GM21526 (cell line): Measurements from ENCODE around the gene SLC26A9.

Experiments used
- ATAC-seq: cut with Tn5 transposase; IDR thresholded peaks from one replicate; pipeline ENCODE4 v1.9.1; 2021; ENCODE audit warnings: moderate library complexity; ENCODE audit not compliant: unreplicated experiment, low FRiP score

SLC26A9 gene

DNA sequence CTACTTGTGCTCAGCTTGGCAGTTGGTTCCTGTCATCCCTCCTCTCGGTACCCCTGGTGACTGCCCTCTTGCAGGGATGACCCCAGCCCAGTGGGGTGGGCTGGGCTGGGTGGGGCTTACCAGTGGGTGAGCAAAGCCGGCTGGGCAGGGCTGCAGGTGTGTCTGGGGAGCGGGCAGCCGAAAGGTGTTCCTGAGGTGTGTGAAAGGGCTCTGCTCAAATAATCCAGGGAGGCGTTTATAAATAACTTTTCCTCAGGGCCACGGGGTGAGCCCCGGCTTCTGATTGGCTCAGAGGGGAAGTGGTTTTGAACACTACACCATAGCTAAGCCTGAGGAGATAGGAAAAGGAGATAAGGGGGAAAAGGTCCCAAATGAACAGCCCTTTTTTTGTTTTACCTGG lies at the start of gene SLC26A9:
Gene SLC26A9 (minus strand): TSS at position 212 of the 400 bp plus-strand sequence. CDS start 7,636 bp downstream, outside the sequence.
- ATAC-seq = no peak

- ATAC-seq = no peak
Measured at GRCh38 chr1:205992218-205992882, 49.1 kb upstream of the SLC26A9 start.

GRCh38 chr1:205991237-205991636 lies 48.0 kb upstream of the SLC26A9 start:
- ATAC-seq = no peak

DNA sequence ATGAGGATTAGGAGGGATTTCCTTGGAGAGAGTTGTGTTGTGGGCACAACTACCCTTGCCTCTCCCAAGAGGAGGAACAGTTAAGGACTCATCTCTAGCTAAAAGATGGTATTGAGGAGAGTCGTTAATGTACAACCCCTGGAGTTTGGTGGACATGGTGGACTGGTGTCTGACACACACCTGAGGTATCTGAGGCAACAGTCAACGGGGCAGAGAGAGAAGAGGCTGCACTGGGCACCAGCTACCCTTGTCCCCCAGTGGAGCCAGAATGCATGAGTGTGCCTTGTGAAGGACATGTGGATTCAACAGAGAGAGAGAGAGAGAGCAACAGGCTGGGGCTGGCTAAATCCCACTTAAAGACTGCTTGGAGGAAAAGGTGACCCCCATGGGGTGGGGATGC lies 47.0 kb upstream of the SLC26A9 start:
- no peak for ATAC-seq

GRCh38 chr1:205989786-205990185 lies 46.5 kb upstream of the SLC26A9 start:
- ATAC-seq = no peak

- ATAC-seq = no peak
Measured at GRCh38 chr1:205988585-205988995, 45.3 kb upstream of the SLC26A9 start.

GRCh38 chr1:205986861-205987260 lies 43.6 kb upstream of the SLC26A9 start:
- ATAC-seq = no peak

DNA sequence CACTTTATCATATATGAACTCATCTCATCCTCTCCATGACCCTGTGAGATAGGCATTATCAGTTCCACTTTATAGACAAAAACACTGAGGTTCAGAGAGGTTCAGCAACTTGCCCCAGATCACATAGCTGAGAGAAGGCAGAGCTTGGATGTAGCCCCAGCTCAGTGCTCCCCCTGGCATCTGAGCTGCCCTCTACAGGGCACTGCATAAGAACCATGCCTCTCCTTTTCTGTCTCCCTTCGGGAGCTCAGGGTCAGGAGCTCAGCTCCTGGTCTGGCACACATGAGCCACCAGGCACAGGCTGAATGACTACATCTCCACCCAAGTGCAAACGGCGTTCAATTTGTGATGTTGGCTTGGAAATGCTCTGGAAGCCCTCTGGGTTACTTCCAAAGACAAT lies 43.0 kb upstream of the SLC26A9 start:
- ATAC-seq = no peak

- no peak for ATAC-seq
Measured at GRCh38 chr1:205985330-205986005, 42.2 kb upstream of the SLC26A9 start.

DNA sequence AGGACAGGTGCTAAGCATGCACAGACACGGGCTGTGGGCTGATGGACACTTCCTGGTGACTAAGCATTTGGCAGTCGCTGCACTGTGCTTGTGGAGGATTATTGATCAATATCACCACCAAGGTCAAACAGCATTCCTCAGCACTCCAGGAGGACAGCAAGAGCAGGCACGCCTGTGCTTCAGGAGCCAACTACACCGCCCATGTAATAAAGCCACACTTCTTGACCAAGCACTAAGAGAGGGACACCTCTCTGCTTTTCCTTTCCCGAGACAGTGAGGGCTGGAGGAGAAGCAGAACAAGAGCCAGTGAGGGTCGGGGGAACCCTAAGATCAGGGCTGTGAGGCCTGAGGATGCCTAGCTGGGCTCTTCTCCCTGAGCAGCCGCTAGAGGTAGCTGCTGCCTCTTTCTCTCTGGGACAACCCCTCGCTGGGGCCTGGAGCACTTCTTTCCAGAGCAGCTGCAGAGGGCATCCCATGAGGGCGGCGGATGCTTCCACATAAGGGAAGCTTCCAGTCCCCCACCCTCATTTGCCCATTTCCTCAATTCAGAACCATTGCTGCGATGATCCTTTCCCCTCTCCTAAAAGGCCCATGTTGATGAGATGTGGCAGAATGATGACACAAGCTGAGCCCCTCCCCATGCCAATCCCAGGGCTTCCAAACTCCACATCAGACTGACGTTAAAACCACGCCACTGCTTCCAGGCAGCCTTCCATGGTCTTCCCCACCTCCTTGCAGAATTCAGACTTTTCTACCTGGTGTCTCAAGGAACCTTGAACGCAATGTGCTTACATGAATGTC lies 40.9 kb upstream of the SLC26A9 start:
- no peak for ATAC-seq

DNA sequence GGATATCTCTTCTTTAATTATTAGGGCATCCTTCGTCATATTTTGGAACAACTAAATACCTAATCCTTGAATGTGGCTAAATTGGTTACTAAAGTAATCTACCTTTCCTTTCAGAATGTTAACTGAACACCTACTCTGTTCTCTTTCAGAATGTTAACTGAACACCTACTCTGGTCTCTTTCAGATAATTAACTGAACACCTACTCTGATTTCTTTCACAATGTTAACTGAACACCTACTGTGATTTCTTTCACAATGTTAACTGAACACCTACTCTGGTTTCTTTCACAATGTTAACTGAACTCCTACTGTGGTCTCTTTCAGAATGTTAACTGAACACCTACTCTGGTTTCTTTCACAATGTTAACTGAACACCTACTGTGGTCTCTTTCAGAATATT lies 38.0 kb upstream of the SLC26A9 start:
- ATAC-seq = no peak

DNA sequence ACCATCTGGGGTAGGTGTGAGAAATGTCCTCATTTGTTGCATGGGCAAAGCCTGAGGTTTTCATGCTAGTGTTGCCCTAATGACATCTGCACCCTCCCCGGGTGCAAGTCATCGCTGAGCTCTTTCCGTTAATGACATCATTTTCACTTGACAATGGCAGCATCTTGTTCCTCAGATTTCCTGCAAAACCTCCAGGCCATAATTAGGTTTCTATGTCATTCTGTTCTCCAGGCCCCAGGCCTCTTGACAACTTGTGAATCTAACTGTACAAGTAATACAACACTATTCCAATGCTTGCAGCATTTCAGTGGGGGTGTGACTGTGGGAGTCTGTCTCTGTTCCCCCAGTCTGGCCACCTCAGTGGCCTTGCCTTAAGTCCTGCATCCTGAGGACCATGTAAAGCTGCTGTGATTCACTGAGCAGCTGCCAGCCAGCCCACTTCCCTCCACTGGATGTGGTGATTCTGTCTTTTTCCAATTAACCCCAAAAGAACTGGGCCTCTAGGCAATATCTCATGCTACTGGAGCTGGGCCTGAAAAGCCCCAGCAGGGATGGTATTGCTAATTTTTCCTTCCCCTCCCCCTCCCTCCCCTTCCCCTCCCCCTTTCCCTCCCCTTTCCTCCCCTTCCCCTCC lies 37.1 kb upstream of the SLC26A9 start:
- ATAC-seq = no peak

DNA sequence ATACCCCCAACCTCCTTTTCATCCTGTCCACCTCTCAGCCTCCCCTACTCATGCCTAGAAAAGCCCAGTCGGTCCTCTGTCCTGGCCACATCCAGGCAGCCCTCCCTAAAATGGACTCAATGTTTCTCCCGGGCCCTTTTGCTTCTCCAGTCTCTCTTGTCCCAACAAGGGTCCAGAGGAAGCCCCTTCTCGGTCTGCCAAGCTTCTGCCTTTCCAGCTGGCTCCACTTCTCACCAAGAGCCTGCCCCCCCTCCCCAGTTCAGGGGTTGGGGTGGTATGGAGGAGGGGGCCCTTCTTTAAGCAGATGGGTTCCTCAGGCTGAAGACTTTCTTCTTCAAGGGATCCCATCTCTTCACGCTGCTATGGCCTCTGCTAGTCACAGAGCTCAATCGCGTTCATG lies 36.0 kb upstream of the SLC26A9 start:
- no peak for ATAC-seq

GRCh38 chr1:205978676-205979075 lies 35.4 kb upstream of the SLC26A9 start:
- no peak for ATAC-seq

DNA sequence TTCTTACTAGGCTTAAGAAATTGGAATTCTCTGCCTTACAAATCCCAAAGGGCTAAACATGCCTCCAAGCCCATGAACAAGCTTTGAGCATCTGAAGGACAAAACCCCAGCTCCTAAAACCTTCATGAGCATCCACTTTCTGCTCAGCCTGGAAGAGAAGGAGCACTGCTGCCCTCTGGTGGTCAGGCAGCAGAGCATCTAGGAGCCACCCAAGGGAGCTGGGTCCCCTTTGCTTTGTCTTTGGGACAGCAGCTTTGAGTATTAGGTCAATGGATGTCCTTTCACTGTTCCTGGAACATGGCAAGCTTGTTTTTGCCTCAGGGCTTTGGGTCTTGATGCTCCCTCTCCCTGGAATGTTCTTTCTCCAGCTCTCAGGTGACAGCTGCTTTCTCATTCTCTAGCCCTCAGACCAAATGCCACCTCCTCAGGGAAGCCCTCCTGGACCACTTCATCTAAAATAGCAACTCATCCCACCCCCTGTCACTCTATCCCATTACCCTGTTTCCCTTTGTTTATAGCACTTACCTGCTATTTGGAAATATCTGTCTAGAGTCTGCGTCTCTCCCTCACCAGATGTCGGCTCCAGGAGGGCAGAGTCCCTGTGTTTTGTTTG lies 34.3 kb upstream of the SLC26A9 start:
- no peak for ATAC-seq

- no peak for ATAC-seq
Measured at GRCh38 chr1:205976708-205977401, 33.6 kb upstream of the SLC26A9 start.

- no peak for ATAC-seq
Measured at GRCh38 chr1:205976036-205976435, 32.8 kb upstream of the SLC26A9 start.

- no peak for ATAC-seq
Measured at GRCh38 chr1:205975387-205975998, 32.2 kb upstream of the SLC26A9 start.

GRCh38 chr1:205974712-205975111 lies 31.5 kb upstream of the SLC26A9 start:
- no peak for ATAC-seq
